ENCODE results near the gene ENOX1.
"Not testable (repeated sequence)": the region's sequence is repeated elsewhere in the genome, so short reads cannot be mapped to it uniquely, and the experiment has no call there.

Gene ENOX1

GRCh38 chr13:43168434-43168833 is 618.3 kb downstream of the ENOX1 start:
- not testable (repeated sequence) for H3K27me3 ChIP-seq (ENCODE audit: control insufficient read depth in 2 of 2, insufficient read depth in 2 of 2, low read length in 2 of 2); H3K9ac ChIP-seq (ENCODE audit: low read depth in 1 of 2, low read length in 2 of 2); H3K36me3 ChIP-seq (ENCODE audit: control insufficient read depth in 2 of 2, insufficient read depth in 2 of 2, low read length in 2 of 2); H3K27ac ChIP-seq (ENCODE audit: low read depth in 2 of 2, low read length in 2 of 2); H3K9me3 ChIP-seq (ENCODE audit: control insufficient read depth in 2 of 2, low read length in 2 of 2); H3K4me3 ChIP-seq (ENCODE audit: low read length in 2 of 2); H3K4me1 ChIP-seq (ENCODE audit: control insufficient read depth in 2 of 2, insufficient read depth in 2 of 2, low read length in 2 of 2)

DNA sequence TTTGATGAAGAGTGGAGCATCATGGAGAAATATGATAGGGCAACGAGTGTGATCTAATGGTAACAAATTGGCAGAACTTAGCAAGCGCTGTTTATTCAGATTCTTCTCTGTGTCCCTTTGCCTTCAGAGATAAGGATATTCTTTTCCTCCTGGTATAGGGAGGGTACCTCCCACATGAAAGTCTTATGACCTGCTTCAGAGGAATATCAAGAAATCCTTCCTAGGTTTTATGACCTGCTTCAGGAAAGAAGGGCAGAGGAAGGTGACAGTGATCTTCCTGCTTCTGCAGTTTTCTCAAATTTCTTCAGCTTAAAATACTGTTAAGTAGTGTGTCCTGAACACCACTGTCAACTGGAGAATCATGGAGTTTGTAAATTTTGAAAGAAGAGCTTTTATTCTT is 619.0 kb downstream of the ENOX1 start:
- H3K4me3 ChIP-seq (ENCODE audit: low read length in 2 of 2): no peak overlapping the region
- no peak overlapping the region for H3K27ac ChIP-seq (ENCODE audit: low read depth in 2 of 2, low read length in 2 of 2)
- no peak overlapping the region for H3K9ac ChIP-seq (ENCODE audit: low read depth in 1 of 2, low read length in 2 of 2)
- no peaks in the 10 kb centered on the region for H3K4me1 ChIP-seq (ENCODE audit: control insufficient read depth in 2 of 2, insufficient read depth in 2 of 2, low read length in 2 of 2)
- H3K36me3 ChIP-seq (ENCODE audit: control insufficient read depth in 2 of 2, insufficient read depth in 2 of 2, low read length in 2 of 2): no peaks in the 10 kb centered on the region
- H3K27me3 ChIP-seq (ENCODE audit: control insufficient read depth in 2 of 2, insufficient read depth in 2 of 2, low read length in 2 of 2): no peaks in the 10 kb centered on the region
- no peaks in the 10 kb centered on the region for H3K9me3 ChIP-seq (ENCODE audit: control insufficient read depth in 2 of 2, low read length in 2 of 2)

DNA sequence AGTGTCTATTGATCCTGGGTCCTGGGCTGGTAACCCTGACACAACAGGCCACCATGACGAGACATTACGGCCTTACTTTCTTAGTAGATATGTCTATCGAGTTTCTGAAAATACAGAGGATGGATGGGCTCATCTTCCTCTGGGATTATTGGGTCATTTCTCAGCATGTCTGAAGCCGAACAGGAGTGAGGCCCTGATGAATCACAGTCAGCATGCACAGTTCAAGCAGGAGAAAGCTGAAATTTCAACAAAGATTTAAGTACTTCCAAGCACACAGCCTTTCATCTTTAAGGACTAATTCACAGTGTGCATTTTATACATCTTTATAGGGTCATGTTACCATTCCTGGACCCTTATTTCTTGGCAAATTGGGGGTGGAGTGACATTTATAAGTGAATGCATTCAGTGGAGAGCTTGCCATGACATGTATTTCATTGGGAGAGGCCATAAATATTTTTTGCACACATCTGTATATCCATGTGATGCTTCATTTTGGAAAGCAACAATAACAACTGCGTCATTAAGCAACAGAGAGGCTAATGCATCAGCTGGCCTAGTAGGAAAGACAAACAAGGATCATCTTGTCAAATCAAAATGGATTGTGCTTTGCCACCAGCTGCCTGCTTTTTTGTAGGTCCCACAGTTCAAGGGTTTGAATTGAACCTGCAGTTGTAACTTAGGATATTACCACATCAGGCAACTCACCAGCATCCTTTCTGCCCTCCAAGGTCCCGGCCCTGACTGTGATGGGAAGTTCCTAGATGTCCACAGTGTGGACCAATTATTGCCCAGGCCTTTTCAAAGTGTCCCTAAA is 619.9 kb downstream of the ENOX1 start:
- Histone ChIP-seq H3K4me3 (ENCODE audit: low read length in 2 of 2) (no peak overlapping the region), H3K9ac (ENCODE audit: low read depth in 1 of 2, low read length in 2 of 2) (no peak overlapping the region), H3K4me1 (ENCODE audit: control insufficient read depth in 2 of 2, insufficient read depth in 2 of 2, low read length in 2 of 2) (no peaks in the 10 kb centered on the region), H3K36me3 (ENCODE audit: control insufficient read depth in 2 of 2, insufficient read depth in 2 of 2, low read length in 2 of 2) (no peaks in the 10 kb centered on the region), H3K27me3 (ENCODE audit: control insufficient read depth in 2 of 2, insufficient read depth in 2 of 2, low read length in 2 of 2) (no peaks in the 10 kb centered on the region), H3K27ac (ENCODE audit: low read depth in 2 of 2, low read length in 2 of 2) (no peak overlapping the region), H3K9me3 (ENCODE audit: control insufficient read depth in 2 of 2, low read length in 2 of 2) (no peaks in the 10 kb centered on the region)

Measured in mucosa of rectum (tissue), 2 donors.